Measurements from ENCODE around the gene EHD4.

Gene EHD4

GRCh38 chr15:41858756-41859155, 113.6 kb downstream of the EHD4 start:
- no peak for DNase-seq (ENCODE audit: low read depth)

GRCh38 chr15:41857316-41857715, 115.0 kb downstream of the EHD4 start:
- DNase-seq (ENCODE audit: low read depth) = no peak

GRCh38 chr15:41856716-41857115, 115.6 kb downstream of the EHD4 start:
- DNase-seq (ENCODE audit: low read depth) = no peak

GRCh38 chr15:41856262-41856661, 116.1 kb downstream of the EHD4 start:
- DNase-seq (ENCODE audit: low read depth) = no peak

- DNase-seq (ENCODE audit: low read depth) = no peak
Measured at GRCh38 chr15:41855261-41855961, 116.9 kb downstream of the EHD4 start.

- DNase-seq (ENCODE audit: low read depth) = no peak
Measured at GRCh38 chr15:41854443-41854842, 117.9 kb downstream of the EHD4 start.

GRCh38 chr15:41853831-41854230, 118.5 kb downstream of the EHD4 start:
- DNase-seq (ENCODE audit: low read depth) = no peak

GRCh38 chr15:41852736-41853590, 119.4 kb downstream of the EHD4 start:
- no peak for DNase-seq (ENCODE audit: low read depth)

GRCh38 chr15:41851755-41852370, 120.5 kb downstream of the EHD4 start:
- DNase-seq (ENCODE audit: low read depth) = no peak

GRCh38 chr15:41851167-41851523, 121.2 kb downstream of the EHD4 start:
- DNase-seq (ENCODE audit: low read depth) = no peak

GRCh38 chr15:41850482-41851166, 121.7 kb downstream of the EHD4 start:
- no peak for DNase-seq (ENCODE audit: low read depth)

GRCh38 chr15:41849861-41850260, 122.5 kb downstream of the EHD4 start:
- DNase-seq (ENCODE audit: low read depth) = no peak

GRCh38 chr15:41849204-41849603, 123.2 kb downstream of the EHD4 start:
- DNase-seq (ENCODE audit: low read depth) = no peak

- no peak for DNase-seq (ENCODE audit: low read depth)
Measured at GRCh38 chr15:41848631-41849030, 123.7 kb downstream of the EHD4 start.

GRCh38 chr15:41847981-41848380, 124.4 kb downstream of the EHD4 start:
- no peak for DNase-seq (ENCODE audit: low read depth)

- no peak for DNase-seq (ENCODE audit: low read depth)
Measured at GRCh38 chr15:41847206-41847605, 125.2 kb downstream of the EHD4 start.
